Measurements from ENCODE around the gene ALS2.

DNA sequence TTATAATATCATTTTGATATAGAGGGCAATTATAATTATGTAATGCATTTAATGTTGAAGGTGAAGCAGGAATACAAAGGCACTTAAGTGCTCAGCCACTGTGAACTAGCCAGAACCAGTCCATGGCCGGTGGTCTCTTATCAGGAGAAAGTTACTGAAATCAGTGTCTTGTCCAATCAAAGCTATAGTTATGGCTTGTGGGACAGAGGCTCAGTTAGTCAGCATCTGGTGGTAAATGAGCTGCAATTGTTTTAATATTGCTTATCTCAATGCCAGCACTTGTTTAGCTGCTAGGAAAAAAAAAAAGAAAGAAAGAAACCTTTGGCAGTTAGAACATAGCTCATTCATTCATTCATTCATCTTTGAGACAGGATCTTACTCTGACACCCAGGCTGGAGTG is 3.8 kb upstream of the ALS2 start:
- TF ChIP-seq, protein P1, sequence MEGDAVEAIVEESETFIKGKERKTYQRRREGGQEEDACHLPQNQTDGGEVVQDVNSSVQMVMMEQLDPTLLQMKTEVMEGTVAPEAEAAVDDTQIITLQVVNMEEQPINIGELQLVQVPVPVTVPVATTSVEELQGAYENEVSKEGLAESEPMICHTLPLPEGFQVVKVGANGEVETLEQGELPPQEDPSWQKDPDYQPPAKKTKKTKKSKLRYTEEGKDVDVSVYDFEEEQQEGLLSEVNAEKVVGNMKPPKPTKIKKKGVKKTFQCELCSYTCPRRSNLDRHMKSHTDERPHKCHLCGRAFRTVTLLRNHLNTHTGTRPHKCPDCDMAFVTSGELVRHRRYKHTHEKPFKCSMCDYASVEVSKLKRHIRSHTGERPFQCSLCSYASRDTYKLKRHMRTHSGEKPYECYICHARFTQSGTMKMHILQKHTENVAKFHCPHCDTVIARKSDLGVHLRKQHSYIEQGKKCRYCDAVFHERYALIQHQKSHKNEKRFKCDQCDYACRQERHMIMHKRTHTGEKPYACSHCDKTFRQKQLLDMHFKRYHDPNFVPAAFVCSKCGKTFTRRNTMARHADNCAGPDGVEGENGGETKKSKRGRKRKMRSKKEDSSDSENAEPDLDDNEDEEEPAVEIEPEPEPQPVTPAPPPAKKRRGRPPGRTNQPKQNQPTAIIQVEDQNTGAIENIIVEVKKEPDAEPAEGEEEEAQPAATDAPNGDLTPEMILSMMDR (IDR thresholded peaks at IDR 0.05): no peak
- no peak for TF ChIP-seq POLR2A (IDR thresholded peaks at IDR 0.05)
- no peak for TF ChIP-seq EP300 (IDR thresholded peaks at IDR 0.05)
- TF ChIP-seq POLR2AphosphoS5 (IDR thresholded peaks at IDR 0.05): no peak

Measured in stomach (tissue), 4 donors.